ENCODE results near the gene PLB1. TPM values are rescaled to one million over a fixed set of nuclear protein-coding genes. Genes with fewer than 3 reads are reported as not detected.

PLB1 gene
- total RNA-seq, 1 experiment from 2014 or later: 0.44 TPM

- ATAC-seq (no peak), DNase-seq (ENCODE audit: low spot score) (no peak)
- H3K4me1 Mint-ChIP-seq: peaks cover 12% of the 10 kb centered on the region
- no peak overlapping the region for H3K4me3 Mint-ChIP-seq
- H3K27ac Mint-ChIP-seq: no peak overlapping the region
- ChIA-PET CTCF (no interaction called here), POLR2A (no interaction called here)
- H3K27me3 Mint-ChIP-seq (ENCODE audit: low read depth): no peaks in the 10 kb centered on the region; the same call in 1 of the 2 replicates
- H3K9me3 Mint-ChIP-seq: no peaks in the 10 kb centered on the region
- no peaks in the 10 kb centered on the region for H3K36me3 Mint-ChIP-seq
- TF ChIP-seq TEAD1 (CRISPR knock-in tag; IDR thresholded peaks at IDR 0.05): no peak
Measured at GRCh38 chr2:28692411-28692810, 196.6 kb downstream of the PLB1 start.

- no peaks in the 10 kb centered on the region; the same call in 1 of the 2 replicates for H3K27me3 Mint-ChIP-seq (ENCODE audit: low read depth)
- DNase-seq (ENCODE audit: low spot score): no peak
- TF ChIP-seq TEAD4 (CRISPR knock-in tag; IDR thresholded peaks at IDR 0.05): no peak
- no peak for TF ChIP-seq MXD4 (CRISPR knock-in tag; IDR thresholded peaks at IDR 0.05; ENCODE audit: borderline replicate concordance)
- no peak for TF ChIP-seq GTF2I (CRISPR knock-in tag; conservative IDR thresholded peaks at IDR 0.05)
- TF ChIP-seq NR2C2 (CRISPR knock-in tag; IDR thresholded peaks at IDR 0.05): no peak
- TF ChIP-seq, protein P1, sequence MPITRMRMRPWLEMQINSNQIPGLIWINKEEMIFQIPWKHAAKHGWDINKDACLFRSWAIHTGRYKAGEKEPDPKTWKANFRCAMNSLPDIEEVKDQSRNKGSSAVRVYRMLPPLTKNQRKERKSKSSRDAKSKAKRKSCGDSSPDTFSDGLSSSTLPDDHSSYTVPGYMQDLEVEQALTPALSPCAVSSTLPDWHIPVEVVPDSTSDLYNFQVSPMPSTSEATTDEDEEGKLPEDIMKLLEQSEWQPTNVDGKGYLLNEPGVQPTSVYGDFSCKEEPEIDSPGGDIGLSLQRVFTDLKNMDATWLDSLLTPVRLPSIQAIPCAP (CRISPR knock-in tag; IDR thresholded peaks at IDR 0.05): no peak
- no peak for TF ChIP-seq CTCF (IDR thresholded peaks at IDR 0.05)
- TF ChIP-seq USF2 (CRISPR knock-in tag; IDR thresholded peaks at IDR 0.05): no peak
- no peak for TF ChIP-seq ELF4 (CRISPR knock-in tag; IDR thresholded peaks at IDR 0.05; ENCODE audit: low read depth)
- TF ChIP-seq CREB1 (CRISPR knock-in tag; IDR thresholded peaks at IDR 0.05): no peak
- no peak for TF ChIP-seq ZNF425 (CRISPR knock-in tag; conservative IDR thresholded peaks at IDR 0.05)
- TF ChIP-seq, protein P2, sequence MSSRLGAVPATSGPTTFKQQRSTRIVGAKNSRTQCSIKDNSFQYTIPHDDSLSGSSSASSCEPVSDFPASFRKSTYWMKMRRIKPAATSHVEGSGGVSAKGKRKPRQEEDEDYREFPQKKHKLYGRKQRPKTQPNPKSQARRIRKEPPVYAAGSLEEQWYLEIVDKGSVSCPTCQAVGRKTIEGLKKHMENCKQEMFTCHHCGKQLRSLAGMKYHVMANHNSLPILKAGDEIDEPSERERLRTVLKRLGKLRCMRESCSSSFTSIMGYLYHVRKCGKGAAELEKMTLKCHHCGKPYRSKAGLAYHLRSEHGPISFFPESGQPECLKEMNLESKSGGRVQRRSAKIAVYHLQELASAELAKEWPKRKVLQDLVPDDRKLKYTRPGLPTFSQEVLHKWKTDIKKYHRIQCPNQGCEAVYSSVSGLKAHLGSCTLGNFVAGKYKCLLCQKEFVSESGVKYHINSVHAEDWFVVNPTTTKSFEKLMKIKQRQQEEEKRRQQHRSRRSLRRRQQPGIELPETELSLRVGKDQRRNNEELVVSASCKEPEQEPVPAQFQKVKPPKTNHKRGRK (CRISPR knock-in tag; IDR thresholded peaks at IDR 0.05; ENCODE audit: borderline replicate concordance): no peak
- TF ChIP-seq ESRRA (CRISPR knock-in tag; IDR thresholded peaks at IDR 0.05; ENCODE audit: borderline replicate concordance): no peak
- no peak for TF ChIP-seq ZNF317 (CRISPR knock-in tag; IDR thresholded peaks at IDR 0.05; ENCODE audit: borderline replicate concordance, low read depth)
- no peak for TF ChIP-seq ATF6 (CRISPR knock-in tag; IDR thresholded peaks at IDR 0.05)
- TF ChIP-seq TP53 (CRISPR knock-in tag; IDR thresholded peaks at IDR 0.05): no peak
- no peak overlapping the region for H3K4me3 Mint-ChIP-seq
- POLR2A ChIA-PET: no interaction called here
- H3K4me1 Mint-ChIP-seq: peaks cover 14% of the 10 kb centered on the region
- H3K36me3 Mint-ChIP-seq: no peaks in the 10 kb centered on the region
- H3K27ac Mint-ChIP-seq: no peak overlapping the region
- CTCF ChIA-PET: no interaction called here
- ATAC-seq: no peak
- no peaks in the 10 kb centered on the region for H3K9me3 Mint-ChIP-seq
Measured at GRCh38 chr2:28693223-28693622, 197.4 kb downstream of the PLB1 start.

Other genes with a start within 250 kb of the PLB1 start
- gene FOSL2, start 103.2 kb upstream of the PLB1 start, total RNA-seq (2021): 3.9 to 4.5 TPM (median 4.0 TPM) in 3 replicates